Small intestine (tissue), 7 donors: ENCODE data around the gene C20orf144. TPM values are rescaled to one million over a fixed set of nuclear protein-coding genes. Genes with fewer than 3 reads are reported as not detected.
A peak's percentile ranks its signal among the peaks of the same experiment; 100 is the strongest.

Experiments used
- DNase-seq, 2 donors: peaks; one replicate each; pipeline versions ENCODE4 v3.0.0 to v3.0.0-alpha.2; 2013
- FAIRE-seq: peaks from 2 replicates; lab custom pipeline; 2012; peaks lifted over from hg19 to GRCh38; lab: Jason Lieb, UNC
- H3K27ac ChIP-seq, 3 donors: one replicate each; pipeline ENCODE4 v1.5.1; 2013; ENCODE audit warnings: low read length in 2 of 3, mild to moderate bottlenecking in 2 of 3, control low read depth in 1 of 3, inconsistent platforms in 1 of 3, low read depth in 1 of 3, moderate library complexity in 1 of 3
- H3K27me3 ChIP-seq, 3 donors: one replicate each; pipeline ENCODE4 v1.6.1; 2013; ENCODE audit warnings: low read length in 3 of 3, inconsistent platforms in 1 of 3; ENCODE audit not compliant: control insufficient read depth in 3 of 3, insufficient read depth in 3 of 3
- H3K36me3 ChIP-seq, 3 donors: one replicate each; pipeline ENCODE4 v1.6.1; 2013; ENCODE audit warnings: low read length in 3 of 3, inconsistent platforms in 1 of 3, low read depth in 1 of 3, mild to moderate bottlenecking in 1 of 3, moderate library complexity in 1 of 3; ENCODE audit not compliant: control insufficient read depth in 3 of 3, insufficient read depth in 2 of 3
- H3K4me1 ChIP-seq, 3 donors: one replicate each; pipeline ENCODE4 v1.6.1; 2013; ENCODE audit warnings: low read length in 2 of 3, inconsistent platforms in 1 of 3, low read depth in 1 of 3, mild to moderate bottlenecking in 1 of 3, moderate library complexity in 1 of 3; ENCODE audit not compliant: control insufficient read depth in 3 of 3, insufficient read depth in 2 of 3
- H3K4me3 ChIP-seq, 3 donors: one replicate each; pipeline ENCODE4 v1.5.1; 2013; ENCODE audit warnings: low read length in 3 of 3, control low read depth in 1 of 3, inconsistent platforms in 1 of 3, low read depth in 1 of 3, mild to moderate bottlenecking in 1 of 3, moderate library complexity in 1 of 3
- H3K9me3 ChIP-seq, 2 donors: one replicate each; pipeline ENCODE4 v1.6.1; 2013; ENCODE audit warnings: low read depth in 1 of 2, low read length in 1 of 2; ENCODE audit not compliant: control insufficient read depth in 2 of 2, insufficient read depth in 1 of 2
- WGBS, 3 donors: extraction: QIAGEN DNeasy Blood & Tissue Kit; methylation state at CpG; one replicate each; pipeline ENCODE4 v1.1.7; 2013; 5-methylcytosine and 5-hydroxymethylcytosine counted together
- polyA plus RNA-seq, 4 donors: library from polyadenylated mRNA; stranded (reverse) in 3 of 4; unstranded in 1 of 4; fragments of 200-250 nt in 3 of 4; fragments of 120-200 nt in 1 of 4; gene quantifications; one replicate each; pipeline versions ENCODE4 v1.2.1 to v1.2.3, GENCODE V29; 2013
- donor health status: healthy with polysubstance abuse.
- donor health status: control.
- donor health status: control.
- donor health status: Bipolar disorder and iron deficiency.
- donor health status: healthy.

Gene C20orf144
- polyA plus RNA-seq, 4 donors = 0.07 to 0.41 TPM; not detected in 2

DNA sequence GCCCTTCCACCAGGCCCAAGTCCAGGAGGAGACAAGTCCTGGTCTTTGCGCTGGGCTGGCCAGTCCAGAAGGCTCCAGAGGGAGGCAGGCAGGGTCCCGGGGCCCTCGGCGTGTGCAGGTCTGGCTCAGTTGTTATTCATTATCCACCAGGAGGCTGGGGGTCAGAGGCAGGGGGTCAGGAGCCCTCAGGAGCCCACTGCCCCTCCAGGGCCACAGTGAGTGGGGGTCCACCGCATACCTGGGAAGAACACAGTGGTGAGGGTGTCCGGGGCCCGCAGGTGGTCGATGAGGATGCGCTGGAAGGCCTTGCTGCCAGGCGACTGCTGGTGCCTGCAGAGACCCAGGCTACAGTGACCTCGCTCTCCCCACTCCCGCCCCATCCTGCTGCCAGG lies 4.4 kb upstream of the C20orf144 start:
- Histone ChIP-seq H3K9me3 (no peaks in the 10 kb centered on the region), H3K4me3 (no peak overlapping the region), H3K36me3 (peaks cover 0 to 57% (median 2%) of the 10 kb centered on the region in 3 donors), H3K4me1 (peaks cover 0 to 27% (median 2%) of the 10 kb centered on the region in 3 donors), H3K27me3 (no peaks in the 10 kb centered on the region), H3K27ac (no peak overlapping the region)
- 94 to 96% (median 96%) methylated on average over 12 of the region's 12 CpGs for WGBS, 3 donors
- FAIRE-seq (no peak), DNase-seq (no peak)

DNA sequence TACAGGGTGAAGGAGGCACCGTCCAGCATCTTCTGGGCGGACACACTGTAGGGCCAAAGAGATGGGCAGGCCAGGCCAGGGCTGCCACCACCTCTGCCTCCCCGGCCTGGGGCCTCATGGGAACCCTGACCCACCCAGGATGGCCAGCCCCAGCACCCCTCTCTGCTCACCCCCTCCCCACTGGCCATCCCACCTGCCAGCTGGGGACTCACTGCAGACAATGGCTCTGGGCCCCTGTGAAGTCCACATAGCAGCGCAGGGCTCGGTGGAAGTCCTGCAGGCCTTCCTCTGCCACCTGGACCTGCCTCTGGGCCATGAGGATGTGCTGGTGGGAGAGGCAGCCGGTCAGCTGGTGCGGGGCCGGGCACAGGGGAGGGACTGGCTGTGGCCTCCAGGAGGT lies 3.6 kb upstream of the C20orf144 start:
- H3K4me3 ChIP-seq = no peak overlapping the region
- 95 to 99% (median 96%) methylated on average over 8 of the region's 8 CpGs for WGBS, 3 donors
- DNase-seq = no peak
- no peak for FAIRE-seq
- H3K4me1 ChIP-seq = peaks cover 0 to 23% (median 5%) of the 10 kb centered on the region in 3 donors
- no peaks in the 10 kb centered on the region for H3K27me3 ChIP-seq
- no peaks in the 10 kb centered on the region for H3K9me3 ChIP-seq
- no peak overlapping the region for H3K27ac ChIP-seq
- H3K36me3 ChIP-seq = peaks cover 0 to 57% (median 2%) of the 10 kb centered on the region in 3 donors

- no peaks in the 10 kb centered on the region for H3K9me3 ChIP-seq
- H3K4me1 ChIP-seq = peaks cover 0 to 20% (median 5%) of the 10 kb centered on the region in 3 donors
- no peak overlapping the region for H3K27ac ChIP-seq
- no peak for DNase-seq
- no peak for FAIRE-seq
- no peaks in the 10 kb centered on the region for H3K27me3 ChIP-seq
- WGBS, 3 donors = 96 to 99% (median 96%) methylated on average over 4 of the region's 4 CpGs
- H3K36me3 ChIP-seq = peaks cover 0 to 57% (median 2%) of the 10 kb centered on the region in 3 donors
- no peak overlapping the region for H3K4me3 ChIP-seq
Observed at GRCh38 chr20:33658929-33659328, 3.2 kb upstream of the C20orf144 start.

- FAIRE-seq (no peak), DNase-seq (no peak)
- WGBS, 3 donors = 94 to 96% (median 95%) methylated on average over 24 to 32 of the region's 32 CpGs
Observed at GRCh38 chr20:33659341-33660034, 2.6 kb upstream of the C20orf144 start.

DNA sequence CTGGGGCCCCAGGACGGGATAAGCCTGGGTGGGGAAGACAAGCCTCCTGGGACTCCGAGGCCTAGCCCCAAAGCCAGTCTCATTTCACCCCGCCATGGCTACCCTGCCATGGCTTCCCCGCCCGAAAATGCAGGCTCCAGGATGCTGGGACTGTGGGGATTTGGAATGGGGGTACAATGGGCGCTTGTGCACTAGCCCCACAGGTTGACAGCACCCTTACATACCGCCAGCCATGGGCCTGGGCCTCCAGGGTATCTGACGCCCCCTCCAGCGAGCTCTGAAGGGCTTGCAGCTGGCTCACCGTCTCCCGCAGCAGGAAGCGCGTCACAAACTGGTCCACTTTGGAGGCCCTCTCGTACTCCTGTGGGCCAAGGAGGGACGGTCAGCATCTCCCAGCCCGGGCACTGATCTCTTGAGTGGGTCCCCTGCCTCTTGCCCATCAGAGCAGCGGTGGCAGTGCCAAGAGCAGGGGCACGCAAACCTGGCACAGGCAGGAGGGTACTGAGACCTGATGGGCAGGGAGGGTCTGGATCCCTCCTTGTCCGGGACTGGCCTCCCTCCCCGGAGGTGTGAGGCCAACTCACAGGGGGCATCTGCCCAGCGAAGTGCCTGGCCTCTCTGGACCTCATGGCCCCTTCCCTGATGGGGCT lies 2.0 kb upstream of the C20orf144 start:
- no peak for DNase-seq
- no peaks in the 10 kb centered on the region for H3K27me3 ChIP-seq
- peaks cover 0 to 15% (median 5%) of the 10 kb centered on the region in 3 donors for H3K4me1 ChIP-seq
- H3K4me3 ChIP-seq = no peak overlapping the region
- no peak overlapping the region for H3K27ac ChIP-seq
- H3K36me3 ChIP-seq = peaks cover 0 to 57% (median 2%) of the 10 kb centered on the region in 3 donors
- WGBS, 3 donors = 93 to 96% (median 95%) methylated on average over 21 of the region's 21 CpGs
- no peaks in the 10 kb centered on the region for H3K9me3 ChIP-seq
- no peak for FAIRE-seq

More at GRCh38 chr20:33659341-33660034, 2.6 kb upstream of the C20orf144 start:
- Histone ChIP-seq H3K4me3 (no peak overlapping the region), H3K27ac (no peak overlapping the region), H3K9me3 (no peaks in the 10 kb centered on the region), H3K27me3 (no peaks in the 10 kb centered on the region), H3K4me1 (peaks cover 0 to 22% (median 5%) of the 10 kb centered on the region in 3 donors), H3K36me3 (peaks cover 0 to 57% (median 2%) of the 10 kb centered on the region in 3 donors)

DNA sequence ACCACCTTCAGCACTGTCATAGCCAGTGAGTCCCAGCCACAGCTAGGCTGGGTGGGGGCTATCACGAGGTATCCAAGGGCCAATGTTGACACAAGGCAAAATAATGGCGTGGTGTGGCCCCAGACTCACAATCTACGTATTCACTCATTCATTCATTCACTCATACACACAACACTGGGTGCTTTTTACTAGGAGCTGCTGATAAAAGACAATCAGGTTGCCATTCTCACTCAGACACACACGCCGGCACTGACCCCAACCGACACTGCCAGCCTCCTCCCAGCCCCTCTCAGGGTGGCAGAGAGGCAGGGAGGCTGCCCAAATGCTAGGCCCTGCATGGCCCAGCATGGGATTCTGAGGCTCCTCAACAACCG lies 1.5 kb upstream of the C20orf144 start:
- H3K27ac ChIP-seq = no peak overlapping the region
- no peak for DNase-seq
- 89 to 93% (median 90%) methylated on average over 7 of the region's 7 CpGs for WGBS, 3 donors
- no peaks in the 10 kb centered on the region for H3K27me3 ChIP-seq
- peaks cover 0 to 14% (median 5%) of the 10 kb centered on the region in 3 donors for H3K4me1 ChIP-seq
- no peak overlapping the region for H3K4me3 ChIP-seq
- peaks cover 0 to 56% (median 2%) of the 10 kb centered on the region in 3 donors for H3K36me3 ChIP-seq
- H3K9me3 ChIP-seq = no peaks in the 10 kb centered on the region
- no peak for FAIRE-seq

GRCh38 chr20:33663161-33664084 lies 1.3 kb downstream of the C20orf144 start:
- peak overlapping the region; percentile 56 to 78 (median 72) for H3K4me3 ChIP-seq
- H3K27me3 ChIP-seq = no peaks in the 10 kb centered on the region
- H3K9me3 ChIP-seq = no peaks in the 10 kb centered on the region
- H3K36me3 ChIP-seq = peaks cover 0 to 34% (median 2%) of the 10 kb centered on the region in 3 donors
- peak; percentile 83 to 92 for DNase-seq
- WGBS, 3 donors = 0 to 1% (median 1%) methylated on average over 60 to 84 of the region's 84 CpGs
- peaks cover 0 to 31% (median 5%) of the 10 kb centered on the region in 3 donors for H3K4me1 ChIP-seq
- peak overlapping the region; percentile 84 to 92 (median 90) for H3K27ac ChIP-seq
- FAIRE-seq = no peak
